ENCODE results near the gene CRK.

- TF ChIP-seq, protein P1, sequence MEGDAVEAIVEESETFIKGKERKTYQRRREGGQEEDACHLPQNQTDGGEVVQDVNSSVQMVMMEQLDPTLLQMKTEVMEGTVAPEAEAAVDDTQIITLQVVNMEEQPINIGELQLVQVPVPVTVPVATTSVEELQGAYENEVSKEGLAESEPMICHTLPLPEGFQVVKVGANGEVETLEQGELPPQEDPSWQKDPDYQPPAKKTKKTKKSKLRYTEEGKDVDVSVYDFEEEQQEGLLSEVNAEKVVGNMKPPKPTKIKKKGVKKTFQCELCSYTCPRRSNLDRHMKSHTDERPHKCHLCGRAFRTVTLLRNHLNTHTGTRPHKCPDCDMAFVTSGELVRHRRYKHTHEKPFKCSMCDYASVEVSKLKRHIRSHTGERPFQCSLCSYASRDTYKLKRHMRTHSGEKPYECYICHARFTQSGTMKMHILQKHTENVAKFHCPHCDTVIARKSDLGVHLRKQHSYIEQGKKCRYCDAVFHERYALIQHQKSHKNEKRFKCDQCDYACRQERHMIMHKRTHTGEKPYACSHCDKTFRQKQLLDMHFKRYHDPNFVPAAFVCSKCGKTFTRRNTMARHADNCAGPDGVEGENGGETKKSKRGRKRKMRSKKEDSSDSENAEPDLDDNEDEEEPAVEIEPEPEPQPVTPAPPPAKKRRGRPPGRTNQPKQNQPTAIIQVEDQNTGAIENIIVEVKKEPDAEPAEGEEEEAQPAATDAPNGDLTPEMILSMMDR (IDR thresholded peaks at IDR 0.05): no peak
- TF ChIP-seq POLR2A (IDR thresholded peaks at IDR 0.05) (no peak), EP300 (IDR thresholded peaks at IDR 0.05) (no peak), POLR2AphosphoS5 (IDR thresholded peaks at IDR 0.05) (no peak)
Observed at GRCh38 chr17:1440921-1441320, 15.1 kb downstream of the CRK start.

Data from sigmoid colon (tissue), 4 donors.